PC-3 (cell line): ENCODE results near the gene RHOB. TPM values are rescaled to one million over a fixed set of nuclear protein-coding genes. Genes with fewer than 3 reads are reported as not detected.

Experiments
- ATAC-seq: fragments of 200-7000 bp; cut with Tn5 transposase; 2 replicates; pipeline ENCODE4 v1.9.1; 2020; ENCODE audit warnings: mild to moderate bottlenecking, moderate library complexity
- BruUV-seq: library from RNA; stranded (reverse); fragments of 400-500 nt; replicated peaks from 2 replicates; lab custom pipeline; 2021; lab: Mats Ljungman, UMichigan
- CTCF ChIA-PET: fragments of 300-600 bp; sonication (Branson Sonifier 250); formaldehyde crosslinking; loops from one replicate; lab custom pipeline; 2022; ENCODE audit warnings: antibody characterized with exemption; lab: Charles Lee
- POLR2A ChIA-PET: fragments of 300-600 bp; sonication (Branson Sonifier 250); formaldehyde crosslinking; loops from one replicate; lab custom pipeline; 2022; ENCODE audit warnings: antibody characterized with exemption; ENCODE audit not compliant: unreplicated experiment; lab: Charles Lee
- DNase-seq: peaks from one replicate; pipeline ENCODE4 v3.0.0-alpha.2; 2015
- H2AFZ ChIP-seq: fragments of 300-600 bp; sonication (generic); 2 replicates; pipeline ENCODE4 v1.6.0; 2016; ENCODE audit warnings: antibody characterized with exemption, low read length
- H3F3A ChIP-seq: fragments of 300-600 bp; sonication (generic); one replicate; pipeline ENCODE4 v1.6.0; 2017; ENCODE audit warnings: antibody characterized with exemption, low read length, control low read depth, mild to moderate bottlenecking; ENCODE audit not compliant: unreplicated experiment
- H3K27ac ChIP-seq: fragments of 300-600 bp; sonication (generic); 2 replicates; pipeline ENCODE4 v1.5.1; 2016; ENCODE audit warnings: mild to moderate bottlenecking, low read length
- H3K27me3 ChIP-seq: fragments of 300-600 bp; sonication (generic); 2 replicates; pipeline ENCODE4 v1.6.1; 2016; ENCODE audit warnings: low read length, mixed read lengths
- H3K36me3 ChIP-seq: fragments of 300-600 bp; sonication (generic); 2 replicates; pipeline ENCODE4 v1.6.1; 2016; ENCODE audit warnings: low read depth, mixed run types, low read length, mixed read lengths
- H3K4me1 ChIP-seq: fragments of 300-600 bp; sonication (generic); 2 replicates; pipeline ENCODE4 v1.5.1; 2016; ENCODE audit warnings: low read length; ENCODE audit not compliant: insufficient read depth
- H3K4me2 ChIP-seq: fragments of 300-600 bp; sonication (generic); 2 replicates; pipeline ENCODE4 v1.6.0; 2016; ENCODE audit warnings: low read length
- H3K4me3 ChIP-seq: fragments of 300-600 bp; sonication (generic); 2 replicates; pipeline ENCODE4 v1.5.1; 2016; ENCODE audit warnings: mild to moderate bottlenecking, low read length, mixed read lengths
- H3K79me2 ChIP-seq: fragments of 300-600 bp; sonication (generic); 2 replicates; pipeline ENCODE4 v1.6.1; 2017; ENCODE audit warnings: low read length, mixed read lengths
- H3K9ac ChIP-seq: fragments of 300-600 bp; sonication (generic); 2 replicates; pipeline ENCODE4 v1.6.0; 2016; ENCODE audit warnings: mild to moderate bottlenecking, low read length
- H3K9me2 ChIP-seq: fragments of 300-600 bp; sonication (generic); replicated peaks from 2 replicates; pipeline ENCODE4 v1.6.1; 2016; ENCODE audit warnings: mixed run types, low read length, mixed read lengths
- H3K9me3 ChIP-seq: fragments of 300-600 bp; sonication (generic); 2 replicates; pipeline ENCODE4 v1.6.1; 2016; ENCODE audit warnings: low read length, mixed read lengths
- H4K20me1 ChIP-seq: fragments of 300-600 bp; sonication (generic); 2 replicates; pipeline ENCODE4 v1.6.1; 2016; ENCODE audit warnings: low read length, mixed read lengths
- CTCF ChIP-seq: fragments of 300-600 bp; sonication (generic); conservative IDR thresholded peaks from 2 replicates; pipeline ENCODE4 v1.5.1; 2017; ENCODE audit warnings: antibody characterized with exemption, low read depth, mild to moderate bottlenecking, low read length
- EZH2 ChIP-seq: fragments of 300-600 bp; sonication (generic); IDR thresholded peaks from one replicate; pipeline ENCODE4 v1.6.1; 2017; ENCODE audit warnings: antibody characterized with exemption, mild to moderate bottlenecking, low read length; ENCODE audit not compliant: unreplicated experiment
- EZH2phosphoT487 ChIP-seq: fragments of 300-600 bp; sonication (generic); IDR thresholded peaks from 2 replicates; pipeline ENCODE4 v1.6.1; 2018; ENCODE audit warnings: mild to moderate bottlenecking, antibody characterized with exemption, low read length, borderline replicate concordance
- intact Hi-C: fragments of 100-400 bp; cut with micrococcal nuclease; formaldehyde crosslinking; loops from 2 replicates; pipeline ENCODE4 v1.9.0; 2023
- total RNA-seq: library from RNA; depleted of rRNA; stranded (reverse); fragments of >200 nt; gene quantifications from 2 replicates; pipeline ENCODE4 v1.2.3, GENCODE V29; 2014

The RHOB gene
- total RNA-seq, 1 experiment from 2014 or later, result 88.5 TPM

- no peaks in the 10 kb centered on the region for H3K79me2 ChIP-seq
- H3K4me1 ChIP-seq, result peaks cover 8% of the 10 kb centered on the region
- DNase-seq (no peak), ATAC-seq (0 out of 2 replicates have a peak, but pooled peaks have one; percentile 20)
- no TSS peak for BruUV-seq
- H3K27ac ChIP-seq, result no peak overlapping the region
- H3K4me3 ChIP-seq, result no peak overlapping the region
- H3K36me3 ChIP-seq, result no peaks in the 10 kb centered on the region
- H3K9ac ChIP-seq, result no peak overlapping the region
- intact Hi-C loops, result no loop called here
- H3K9me3 ChIP-seq, result no peaks in the 10 kb centered on the region
- no peaks in the 10 kb centered on the region for H3K27me3 ChIP-seq
- CTCF ChIA-PET, result no interaction called here
- TF ChIP-seq CTCF (no peak), EZH2 (no peak)
- H4K20me1 ChIP-seq, result no peaks in the 10 kb centered on the region
- POLR2A ChIA-PET, result no interaction called here
- H3K4me2 ChIP-seq, result no peak overlapping the region
- H3K9me2 ChIP-seq, result no peaks in the 10 kb centered on the region
- H3F3A ChIP-seq, result no peaks in the 10 kb centered on the region
- no peak overlapping the region for H2AFZ ChIP-seq
These were observed 25.2 kb downstream of the RHOB start for GRCh38 chr2:20471902-20472559.

GRCh38 chr2:20472569-20472968 lies 25.7 kb downstream of the RHOB start:
- TF ChIP-seq EZH2 (no peak), CTCF (no peak), EZH2phosphoT487 (no peak)
- Histone ChIP-seq H3K27me3 (no peaks in the 10 kb centered on the region), H3K4me2 (no peak overlapping the region), H4K20me1 (no peaks in the 10 kb centered on the region), H3K9me3 (no peaks in the 10 kb centered on the region), H2AFZ (no peak overlapping the region), H3K79me2 (no peaks in the 10 kb centered on the region), H3K27ac (no peak overlapping the region), H3K4me3 (no peak overlapping the region), H3F3A (no peaks in the 10 kb centered on the region), H3K9ac (no peak overlapping the region), H3K9me2 (no peaks in the 10 kb centered on the region), H3K4me1 (peaks cover 3% of the 10 kb centered on the region), H3K36me3 (no peaks in the 10 kb centered on the region)
- intact Hi-C loops, result no loop called here
- no TSS peak for BruUV-seq
- ChIA-PET POLR2A (no interaction called here), CTCF (no interaction called here)
- ATAC-seq, result no peak
- no peak for DNase-seq

GRCh38 chr2:20473128-20473527 lies 26.3 kb downstream of the RHOB start:
- Histone ChIP-seq H3K4me2 (no peak overlapping the region), H3K9me2 (no peaks in the 10 kb centered on the region), H3K79me2 (no peaks in the 10 kb centered on the region), H2AFZ (no peak overlapping the region), H3K27ac (no peak overlapping the region), H3K9me3 (no peaks in the 10 kb centered on the region), H3K27me3 (no peaks in the 10 kb centered on the region), H3K9ac (no peak overlapping the region), H3F3A (no peaks in the 10 kb centered on the region), H3K4me1 (no peaks in the 10 kb centered on the region), H3K4me3 (no peak overlapping the region), H3K36me3 (no peaks in the 10 kb centered on the region), H4K20me1 (no peaks in the 10 kb centered on the region)
- ATAC-seq, result no peak
- POLR2A ChIA-PET, result no interaction called here
- TF ChIP-seq CTCF (no peak), EZH2phosphoT487 (no peak), EZH2 (no peak)
- CTCF ChIA-PET, result no interaction called here
- BruUV-seq, result no TSS peak
- intact Hi-C loops, result no loop called here
- no peak for DNase-seq
